AG20443 (cell line): ENCODE data around the gene NAP1L1.

Experiments
- DNase-seq: peaks from one replicate; pipeline ENCODE4 v3.0.0; 2012; ENCODE audit warnings: low spot score, mixed read lengths

NAP1L1 gene

GRCh38 chr12:76083246-76083903 lies 1.1 kb downstream of the NAP1L1 start:
- no peak for DNase-seq

DNA sequence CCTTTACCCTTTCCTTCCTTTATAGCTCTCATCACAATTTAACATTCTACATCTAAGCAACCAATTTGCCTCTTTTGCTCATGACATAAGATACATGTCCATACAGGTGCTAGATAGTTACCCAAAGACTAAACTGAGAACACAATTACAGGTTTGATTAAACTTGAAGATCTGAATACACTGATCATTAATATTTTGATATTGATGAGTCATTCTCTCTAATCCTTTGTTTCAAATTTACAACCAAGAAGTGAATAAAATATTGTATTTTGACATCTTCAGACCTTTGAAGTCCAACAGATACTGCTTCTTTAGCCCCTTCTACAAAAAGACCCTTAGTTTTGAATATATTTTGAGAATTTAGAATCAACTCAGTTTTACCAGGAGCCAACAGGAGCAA lies 2.6 kb downstream of the NAP1L1 start:
- no peak for DNase-seq

- DNase-seq: no peak
These were observed 3.6 kb downstream of the NAP1L1 start for GRCh38 chr12:76080729-76081415.

DNA sequence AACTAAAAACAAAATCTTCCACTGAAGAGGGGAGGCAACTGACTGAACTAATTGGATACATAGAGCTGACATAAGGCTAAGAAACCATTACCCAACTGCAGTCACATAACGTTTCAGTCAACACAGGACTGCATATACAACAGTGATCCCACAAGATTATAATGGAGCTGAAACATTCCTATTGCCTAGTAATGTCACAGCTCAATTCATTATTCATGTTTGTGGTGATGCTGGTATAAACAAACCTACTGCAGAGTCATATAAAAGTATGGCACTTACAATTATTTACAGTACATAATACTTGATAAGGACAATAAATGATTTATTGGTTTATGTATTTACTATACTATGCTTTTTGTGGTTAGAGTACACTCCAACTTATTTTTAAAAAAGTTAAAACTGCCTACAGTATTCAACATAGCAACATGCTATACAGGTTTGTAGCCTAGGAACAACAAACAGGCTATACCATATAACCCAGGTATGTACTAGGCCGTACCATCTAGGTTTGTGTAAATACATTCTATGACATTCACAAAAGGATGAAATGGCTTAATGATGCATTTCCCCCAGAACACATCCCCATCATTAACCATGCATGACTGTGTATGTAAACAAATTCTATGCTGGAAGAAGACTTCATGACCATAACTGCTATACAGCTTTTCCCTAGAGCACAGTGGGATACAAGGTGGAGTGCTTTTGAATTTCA lies 4.3 kb downstream of the NAP1L1 start:
- no peak for DNase-seq

GRCh38 chr12:76078748-76079147 lies 5.7 kb downstream of the NAP1L1 start:
- DNase-seq: no peak

GRCh38 chr12:76075448-76075847 lies 9.0 kb downstream of the NAP1L1 start:
- no peak for DNase-seq

DNA sequence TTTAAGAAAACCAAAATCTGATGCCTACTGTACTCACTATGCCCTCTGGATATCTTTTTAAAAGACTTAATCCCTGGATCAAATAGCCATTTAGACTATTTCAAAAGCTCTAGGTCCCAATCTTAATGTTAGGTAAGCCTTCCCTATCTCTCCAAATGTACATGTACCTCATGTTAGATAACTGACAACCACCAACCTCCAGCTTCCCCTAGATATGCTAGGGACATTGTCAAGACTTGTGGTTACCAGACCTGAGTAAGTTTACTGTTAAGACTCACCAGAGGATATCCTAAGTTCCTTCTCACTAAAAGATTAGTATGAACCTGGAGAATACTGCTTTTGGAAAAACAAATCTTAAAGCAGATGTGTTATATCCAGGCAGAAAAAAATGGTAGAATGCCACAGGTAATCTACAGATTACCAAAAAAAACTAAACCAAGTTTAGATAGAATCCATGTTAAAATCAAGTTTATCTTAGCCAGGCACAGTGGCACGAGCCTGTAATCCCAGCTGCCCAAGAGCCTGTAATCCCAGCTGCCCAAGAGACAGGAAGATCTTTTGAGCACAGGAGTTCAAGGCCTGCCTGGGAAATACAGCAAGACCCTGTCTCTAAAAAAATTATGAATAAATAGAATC lies 9.7 kb downstream of the NAP1L1 start:
- no peak for DNase-seq

- DNase-seq: no peak
These were observed 10.9 kb downstream of the NAP1L1 start for GRCh38 chr12:76073561-76073960.

GRCh38 chr12:76072568-76072967 lies 11.9 kb downstream of the NAP1L1 start:
- DNase-seq: no peak

DNA sequence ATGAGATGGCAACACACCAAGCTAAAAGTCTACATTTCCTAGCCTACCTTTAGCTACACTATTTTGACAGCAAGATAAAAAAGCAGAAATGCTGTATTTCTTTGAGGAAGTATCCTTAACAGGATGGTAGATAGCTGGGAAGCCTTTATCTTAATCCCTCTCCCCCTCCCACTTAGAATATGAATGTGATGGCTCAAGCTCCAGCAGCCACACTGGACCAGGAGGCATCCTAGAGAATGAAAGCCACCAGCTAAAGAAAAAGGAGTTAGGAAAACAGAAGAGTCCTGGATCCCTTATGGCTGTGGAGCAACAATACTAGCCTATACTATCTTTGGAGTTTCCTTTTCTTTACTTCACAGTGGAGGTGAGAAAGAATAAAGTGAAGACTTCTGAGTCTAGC lies 15.1 kb downstream of the NAP1L1 start:
- DNase-seq: no peak

GRCh38 chr12:76065917-76066316 lies 18.6 kb downstream of the NAP1L1 start:
- no peak for DNase-seq

- no peak for DNase-seq
These were observed 19.6 kb downstream of the NAP1L1 start for GRCh38 chr12:76064904-76065303.

GRCh38 chr12:76060111-76060510 lies 24.4 kb downstream of the NAP1L1 start:
- no peak for DNase-seq

DNA sequence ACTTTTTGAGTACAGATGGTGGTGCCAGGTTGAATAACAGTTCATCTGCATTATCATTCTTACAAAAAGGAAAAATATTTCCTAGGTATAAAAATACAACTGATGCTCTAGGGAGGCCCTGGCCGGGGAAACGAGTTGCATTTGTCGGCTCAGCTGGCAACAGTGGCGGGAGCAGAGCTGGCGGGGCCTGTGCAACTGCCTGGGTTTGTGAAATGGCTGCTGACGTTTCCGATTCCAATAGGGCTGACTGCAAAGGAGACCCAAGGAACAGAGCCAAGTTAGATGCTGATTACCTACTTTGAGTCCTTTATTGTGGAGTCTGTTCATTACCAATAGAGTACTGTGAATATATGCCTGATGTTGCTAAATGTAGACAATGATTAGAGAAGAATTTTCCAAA lies 27.2 kb downstream of the NAP1L1 start:
- DNase-seq: no peak

- no peak for DNase-seq
These were observed 29.1 kb downstream of the NAP1L1 start for GRCh38 chr12:76055393-76055792.

DNA sequence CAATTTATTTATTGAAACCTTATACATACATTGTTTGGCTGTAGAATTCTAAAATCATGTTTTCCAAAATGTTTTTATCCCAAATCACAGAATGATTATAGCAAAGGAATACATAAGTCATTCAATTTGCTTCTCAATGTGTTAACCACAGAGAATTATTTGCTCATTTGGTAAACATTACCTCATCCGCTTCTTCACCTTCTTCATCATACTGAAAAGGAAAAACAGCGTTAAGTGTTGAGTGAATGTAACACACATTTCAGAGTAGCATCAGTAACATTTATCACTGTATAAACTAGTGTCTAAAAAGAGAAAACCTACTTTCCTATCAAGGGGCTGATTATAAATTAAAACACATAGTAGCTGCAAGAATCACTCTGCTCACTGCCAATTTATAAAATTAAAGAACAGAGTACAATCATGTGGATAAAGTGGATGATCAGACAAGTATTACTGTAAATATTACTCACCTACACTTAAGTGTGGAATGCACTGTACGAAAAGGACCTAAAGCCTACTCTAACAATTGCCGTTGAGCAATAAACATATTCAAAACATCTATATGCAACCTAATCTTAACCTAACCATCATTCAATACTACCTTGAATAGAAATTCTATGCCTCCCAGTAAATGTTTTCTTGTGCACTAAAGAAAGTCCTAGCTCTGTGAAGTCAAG lies 34.8 kb downstream of the NAP1L1 start:
- DNase-seq: no peak

DNA sequence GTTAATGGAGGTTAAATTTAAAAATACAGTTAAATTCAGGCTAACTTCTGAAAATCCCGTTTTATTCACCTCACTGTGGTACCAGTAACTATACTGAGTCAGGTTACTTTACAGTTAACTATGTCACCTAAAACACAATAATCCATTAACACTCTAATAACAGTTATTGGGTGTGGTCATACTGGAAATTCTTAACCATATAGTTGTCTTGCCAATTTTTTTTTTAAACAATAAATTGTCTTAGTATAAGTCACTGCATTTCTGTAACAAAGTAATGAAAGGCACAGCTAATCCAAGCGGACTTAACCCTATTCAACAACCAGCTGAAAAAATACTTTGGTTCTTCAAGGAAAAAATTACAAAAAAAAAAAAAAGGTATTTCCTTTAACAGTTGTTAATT lies 36.7 kb downstream of the NAP1L1 start:
- no peak for DNase-seq

DNA sequence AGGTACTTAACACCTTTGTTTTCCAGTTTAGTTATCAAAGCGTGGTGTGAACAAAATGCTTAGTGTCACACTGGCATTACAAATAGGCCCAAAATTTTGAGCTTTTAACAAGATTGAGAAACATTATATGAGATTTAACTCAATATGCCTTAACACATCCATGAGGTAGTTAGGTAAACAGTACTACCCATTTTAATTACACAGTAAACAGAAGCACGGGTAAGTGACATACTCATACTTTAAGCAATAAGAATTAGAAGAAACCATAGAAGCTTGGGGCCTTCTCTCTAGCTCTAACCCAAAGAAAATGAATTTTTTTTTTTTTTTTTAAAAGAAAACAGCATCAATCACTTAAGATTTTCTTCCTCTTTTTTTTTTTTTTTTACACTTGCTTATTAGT lies 37.4 kb downstream of the NAP1L1 start:
- DNase-seq: no peak

GRCh38 chr12:76043377-76043776 lies 41.1 kb downstream of the NAP1L1 start:
- DNase-seq: no peak

- no peak for DNase-seq
These were observed 42.3 kb downstream of the NAP1L1 start for GRCh38 chr12:76042147-76042546.

DNA sequence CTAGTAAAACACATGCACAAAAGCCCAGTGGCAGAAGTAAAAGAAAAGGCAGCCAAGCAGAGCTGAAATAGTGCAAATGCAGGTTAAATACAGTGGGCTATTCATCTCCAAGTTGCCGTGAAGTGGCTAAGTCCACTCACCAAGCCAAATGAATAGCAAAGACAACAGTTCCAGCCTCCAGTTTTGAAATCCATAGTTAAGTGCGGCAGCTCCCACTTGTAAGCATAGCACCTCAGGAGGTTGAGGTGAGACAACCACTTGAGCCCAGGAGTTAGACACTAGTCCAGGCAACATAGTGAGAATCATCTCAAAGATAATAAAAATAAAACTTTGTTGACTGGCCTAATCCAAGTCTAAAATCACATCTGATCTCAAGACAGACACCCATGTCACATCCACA lies 43.1 kb downstream of the NAP1L1 start:
- DNase-seq: no peak

DNA sequence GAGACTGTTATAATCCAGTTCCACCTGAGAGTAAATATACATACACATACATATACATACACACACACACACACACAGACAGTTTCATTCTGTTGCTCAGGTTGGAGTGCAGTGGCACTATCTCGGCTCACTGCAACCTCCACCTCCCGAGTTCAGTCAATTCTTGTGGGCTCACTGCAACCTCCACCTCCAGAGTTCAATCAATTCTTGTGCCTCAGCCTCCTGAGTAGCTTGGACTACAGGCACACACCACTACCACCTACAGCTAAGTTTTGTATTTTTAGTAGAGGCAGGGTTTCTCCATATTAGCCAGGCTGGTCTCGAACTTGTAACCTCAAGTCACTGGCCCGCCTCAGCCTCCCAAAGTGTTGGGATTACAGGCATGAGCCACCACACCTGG lies 44.0 kb downstream of the NAP1L1 start:
- no peak for DNase-seq
